HepG2 (cell line): ENCODE results near the gene CARD19. TPM values are rescaled to one million over a fixed set of nuclear protein-coding genes. Genes with fewer than 3 reads are reported as not detected.

Source experiments
- ARNTL ChIP-seq: sonication (generic); formaldehyde crosslinking; IDR thresholded peaks from 2 replicates; pipeline ENCODE4 v1.4.0; 2020; ENCODE audit warnings: mild to moderate bottlenecking, missing genetic modification reagents
- BCL3 ChIP-seq: sonication (generic); formaldehyde crosslinking; IDR thresholded peaks from 2 replicates; pipeline ENCODE4 v1.5.1; 2020; ENCODE audit warnings: mild to moderate bottlenecking, missing genetic modification reagents, moderate library complexity
- DPF2 ChIP-seq: sonication (generic); formaldehyde crosslinking; IDR thresholded peaks from 2 replicates; pipeline ENCODE4 v1.4.0; 2020; ENCODE audit warnings: mild to moderate bottlenecking, low read depth, missing genetic modification reagents, borderline replicate concordance
- FOXA1 ChIP-seq, 2 experiments: fragments of 450-650 bp in 1 of 2; sonication (generic) in 1 of 2; formaldehyde crosslinking in 1 of 2; IDR thresholded peaks; 2 replicates each; pipeline versions ENCODE4 v1.4.0 to v1.6.1; 2016 to 2020; ENCODE audit warnings: missing genetic modification reagents in 1 of 2
- MZF1 ChIP-seq: sonication (generic); formaldehyde crosslinking; IDR thresholded peaks from 2 replicates; pipeline ENCODE4 v1.8.1; 2023; ENCODE audit warnings: mild to moderate bottlenecking, missing genetic modification reagents, borderline replicate concordance
- NR2F6 ChIP-seq, 2 experiments: IDR thresholded peaks; 2 replicates each; pipeline ENCODE4 v1.6.1; 2016; ENCODE audit warnings: antibody characterized with exemption in 1 of 2, mild to moderate bottlenecking in 1 of 2
- PAXIP1 ChIP-seq: sonication (generic); formaldehyde crosslinking; conservative IDR thresholded peaks from 2 replicates; pipeline ENCODE4 v1.4.0; 2020; ENCODE audit warnings: mild to moderate bottlenecking, missing genetic modification reagents, moderate library complexity
- PHF20 ChIP-seq: sonication (generic); formaldehyde crosslinking; IDR thresholded peaks from 2 replicates; pipeline ENCODE4 v1.5.0; 2020; ENCODE audit warnings: mild to moderate bottlenecking, missing genetic modification reagents
- RFXAP ChIP-seq: sonication (generic); formaldehyde crosslinking; IDR thresholded peaks from 2 replicates; pipeline ENCODE4 v1.4.0; 2020; ENCODE audit warnings: missing genetic modification reagents, borderline replicate concordance
- SMYD3 ChIP-seq: sonication (generic); formaldehyde crosslinking; IDR thresholded peaks from 2 replicates; pipeline ENCODE4 v1.8.1; 2023; ENCODE audit warnings: mild to moderate bottlenecking, missing genetic modification reagents
- SNAI1 ChIP-seq: sonication (generic); formaldehyde crosslinking; IDR thresholded peaks from 2 replicates; pipeline ENCODE4 v1.5.0; 2020; ENCODE audit warnings: mild to moderate bottlenecking, missing genetic modification reagents, borderline replicate concordance
- SRF ChIP-seq: IDR thresholded peaks from 2 replicates; pipeline ENCODE4 v1.6.1; 2011; ENCODE audit warnings: mild to moderate bottlenecking, low read depth, low read length, moderate library complexity
- THAP7 ChIP-seq: sonication (generic); formaldehyde crosslinking; IDR thresholded peaks from 2 replicates; pipeline ENCODE4 v1.8.1; 2023; ENCODE audit warnings: mild to moderate bottlenecking, missing genetic modification reagents
- U2AF1 ChIP-seq: fragments of 200-400 bp; formaldehyde crosslinking; optimal IDR thresholded peaks from 2 replicates; pipeline ENCODE3; 2017; ENCODE audit warnings: mild to moderate bottlenecking, low read depth, low read length
- ZNF432 ChIP-seq: sonication (generic); formaldehyde crosslinking; IDR thresholded peaks from 2 replicates; pipeline ENCODE4 v1.5.0; 2020; ENCODE audit warnings: missing genetic modification reagents, mild to moderate bottlenecking, borderline replicate concordance
- ZNF784 ChIP-seq: sonication (generic); formaldehyde crosslinking; IDR thresholded peaks from 2 replicates; pipeline ENCODE4 v1.5.1; 2020; ENCODE audit warnings: missing genetic modification reagents, mild to moderate bottlenecking, borderline replicate concordance
- ZNF891 ChIP-seq: sonication (generic); formaldehyde crosslinking; IDR thresholded peaks from 2 replicates; pipeline ENCODE4 v1.5.0; 2020; ENCODE audit warnings: mild to moderate bottlenecking, missing genetic modification reagents
- ZSCAN22 ChIP-seq: sonication (generic); formaldehyde crosslinking; IDR thresholded peaks from 2 replicates; pipeline ENCODE4 v1.4.0; 2020; ENCODE audit warnings: mild to moderate bottlenecking, missing genetic modification reagents
- ZXDC ChIP-seq: sonication (generic); formaldehyde crosslinking; IDR thresholded peaks from 2 replicates; pipeline ENCODE4 v1.5.0; 2020; ENCODE audit warnings: mild to moderate bottlenecking, missing genetic modification reagents
- ZZZ3 ChIP-seq: sonication (generic); formaldehyde crosslinking; IDR thresholded peaks from 2 replicates; pipeline ENCODE4 v1.4.0; 2020; ENCODE audit warnings: missing genetic modification reagents, mild to moderate bottlenecking, borderline replicate concordance
- polyA plus RNA-seq, 8 experiments: library from polyadenylated mRNA; depleted of rRNA in 3 of 8; stranded (reverse) in 7 of 8; unstranded in 1 of 8; fragments of >200 nt; fragmentation: Illumina TruSeq in 4 of 8; extraction: Trizol in 4 of 8; gene quantifications; 2 replicates each; pipeline versions ENCODE4 v1.2.1 to v1.2.3, GENCODE V29; 2011 to 2016; ENCODE audit warnings: low read depth in 4 of 8, missing spikeins in 1 of 8, mixed read lengths in 1 of 8; ENCODE audit not compliant: insufficient read depth in 1 of 8
- total RNA-seq, 5 experiments: library from RNA; depleted of rRNA; stranded (reverse); fragments of >200 nt; fragmentation: Illumina TruSeq; extraction: Trizol; gene quantifications; 2 replicates each; pipeline ENCODE4 v1.2.3, GENCODE V29; 2016; ENCODE audit warnings: low read depth in 1 of 5

CARD19 gene
- total and polyA plus RNA-seq, 2 of the 13 experiments (the other 11 are each of a cell fraction or from before 2014, with no cell fraction given) = 18.4 to 47.2 TPM

GRCh38 chr9:93094658-93095204 is 1.3 kb upstream of the CARD19 start (continued):
- TF ChIP-seq THAP7 (CRISPR knock-in tag) = 0 out of 2 replicates have a peak, but pooled peaks have one; percentile 3
- no peak for TF ChIP-seq ZNF432 (CRISPR knock-in tag)
- TF ChIP-seq U2AF1 = no peak
- TF ChIP-seq ZSCAN22 (CRISPR knock-in tag) = no peak
- TF ChIP-seq SNAI1 (CRISPR knock-in tag) = peak; percentile 9; the same call in 1 of the 2 replicates
- no peak for TF ChIP-seq RFXAP (CRISPR knock-in tag)
- no peak for TF ChIP-seq SRF
- TF ChIP-seq NR2F6 (IDR thresholded peaks at IDR 0.05) = 0 out of 2 replicates have a peak, but pooled peaks have one; percentile 18
- TF ChIP-seq NR2F6 (CRISPR knock-in tag; IDR thresholded peaks at IDR 0.05) = no peak
- 0 out of 2 replicates have a peak, but pooled peaks have one; percentile 51 for TF ChIP-seq ZNF784 (CRISPR knock-in tag)
- peak; percentile 54; the same call in 1 of the 2 replicates for TF ChIP-seq BCL3
- TF ChIP-seq ARNTL (CRISPR knock-in tag) = 0 out of 2 replicates have a peak, but pooled peaks have one; percentile 1
- TF ChIP-seq PAXIP1 (CRISPR knock-in tag) = no peak
- TF ChIP-seq PHF20 (CRISPR knock-in tag) = no peak
- 0 out of 2 replicates have a peak, but pooled peaks have one; percentile 49 for TF ChIP-seq ZXDC (CRISPR knock-in tag)
- no peak for TF ChIP-seq MZF1 (CRISPR knock-in tag)
- TF ChIP-seq FOXA1 (IDR thresholded peaks at IDR 0.05) = no peak
- TF ChIP-seq FOXA1 (CRISPR knock-in tag; IDR thresholded peaks at IDR 0.05) = no peak
- TF ChIP-seq ZZZ3 (CRISPR knock-in tag) = no peak
- no peak for TF ChIP-seq SMYD3 (CRISPR knock-in tag)
- TF ChIP-seq ZNF891 (CRISPR knock-in tag) = no peak
- TF ChIP-seq DPF2 = no peak
